HepG2 (cell line): ENCODE data around the gene SNX13. TPM values are rescaled to one million over a fixed set of nuclear protein-coding genes. Genes with fewer than 3 reads are reported as not detected.
A peak's percentile ranks its signal among the peaks of the same experiment; 100 is the strongest.

Experiments used
- CCAR2 ChIP-seq: fragments of 200-400 bp; formaldehyde crosslinking; optimal IDR thresholded peaks from 2 replicates; pipeline ENCODE3; 2018; ENCODE audit warnings: low read depth, mild to moderate bottlenecking, low read length, moderate library complexity
- DPF2 ChIP-seq: sonication (generic); formaldehyde crosslinking; IDR thresholded peaks from 2 replicates; pipeline ENCODE4 v1.4.0; 2020; ENCODE audit warnings: mild to moderate bottlenecking, low read depth, missing genetic modification reagents, borderline replicate concordance
- FOXP4 ChIP-seq: sonication (generic); formaldehyde crosslinking; IDR thresholded peaks from 2 replicates; pipeline ENCODE4 v1.4.0; 2020; ENCODE audit warnings: missing genetic modification reagents
- HBP1 ChIP-seq: IDR thresholded peaks from 2 replicates; pipeline ENCODE4 v1.6.1; 2016; ENCODE audit warnings: low read depth, control low read depth
- JUN ChIP-seq: sonication (generic); formaldehyde crosslinking; IDR thresholded peaks from 2 replicates; pipeline ENCODE4 v1.4.0; 2020; ENCODE audit warnings: mild to moderate bottlenecking, missing genetic modification reagents
- MTA1 ChIP-seq: sonication (generic); formaldehyde crosslinking; IDR thresholded peaks from 2 replicates; pipeline ENCODE4 v1.4.0; 2020; ENCODE audit warnings: missing genetic modification reagents, mild to moderate bottlenecking, borderline replicate concordance
- NKX3-1 ChIP-seq: sonication (generic); formaldehyde crosslinking; IDR thresholded peaks from 2 replicates; pipeline ENCODE4 v1.5.0; 2020; ENCODE audit warnings: missing genetic modification reagents
- NR2F1 ChIP-seq, 2 experiments: fragments of 450-650 bp in 1 of 2; formaldehyde crosslinking in 1 of 2; IDR thresholded peaks; 2 replicates each; pipeline versions ENCODE4 v1.5.0 to v1.6.1; 2016 to 2020; ENCODE audit warnings: mild to moderate bottlenecking in 1 of 2, missing compliant biosample characterization in 1 of 2, missing genetic modification reagents in 1 of 2, moderate library complexity in 1 of 2
- PHF8 ChIP-seq: sonication (generic); formaldehyde crosslinking; IDR thresholded peaks from 2 replicates; pipeline ENCODE4 v1.5.0; 2020; ENCODE audit warnings: missing genetic modification reagents
- PRDM15 ChIP-seq: sonication (generic); formaldehyde crosslinking; IDR thresholded peaks from 2 replicates; pipeline ENCODE4 v1.4.0; 2020; ENCODE audit warnings: missing genetic modification reagents
- RBM22 ChIP-seq: fragments of 200-400 bp; formaldehyde crosslinking; optimal IDR thresholded peaks from 2 replicates; pipeline ENCODE3; 2017; ENCODE audit warnings: mild to moderate bottlenecking, low read length, moderate library complexity
- SMC3 ChIP-seq: IDR thresholded peaks from 2 replicates; pipeline ENCODE4 v1.6.1; 2011; ENCODE audit warnings: low read length, improper control_type of control experiment
- THYN1 ChIP-seq: sonication (generic); formaldehyde crosslinking; IDR thresholded peaks from 2 replicates; pipeline ENCODE4 v1.8.1; 2023; ENCODE audit warnings: low read depth, mild to moderate bottlenecking, moderate library complexity, missing genetic modification reagents, borderline replicate concordance
- TIGD3 ChIP-seq: sonication (generic); formaldehyde crosslinking; IDR thresholded peaks from 2 replicates; pipeline ENCODE4 v1.5.1; 2020; ENCODE audit warnings: mild to moderate bottlenecking, missing genetic modification reagents, borderline replicate concordance
- ZNF224 ChIP-seq: sonication (generic); formaldehyde crosslinking; IDR thresholded peaks from 2 replicates; pipeline ENCODE4 v1.5.0; 2020; ENCODE audit warnings: mild to moderate bottlenecking, missing genetic modification reagents
- ZNF235 ChIP-seq: sonication (generic); formaldehyde crosslinking; IDR thresholded peaks from 2 replicates; pipeline ENCODE4 v1.8.1; 2023; ENCODE audit warnings: mild to moderate bottlenecking, missing genetic modification reagents, borderline replicate concordance
- ZNF563 ChIP-seq: sonication (generic); formaldehyde crosslinking; IDR thresholded peaks from 2 replicates; pipeline ENCODE4 v1.8.0; 2022; ENCODE audit warnings: mild to moderate bottlenecking, moderate library complexity, missing genetic modification reagents
- ZNF703 ChIP-seq: sonication (generic); formaldehyde crosslinking; IDR thresholded peaks from 2 replicates; pipeline ENCODE4 v1.5.1; 2020; ENCODE audit warnings: missing genetic modification reagents, mild to moderate bottlenecking, moderate library complexity, borderline replicate concordance
- ZNF724P ChIP-seq: sonication (generic); formaldehyde crosslinking; IDR thresholded peaks from 2 replicates; pipeline ENCODE4 v1.8.0; 2022; ENCODE audit warnings: missing genetic modification reagents, borderline replicate concordance
- ZNF75D ChIP-seq: sonication (generic); formaldehyde crosslinking; IDR thresholded peaks from 2 replicates; pipeline ENCODE4 v1.8.1; 2023; ENCODE audit warnings: missing genetic modification reagents, mild to moderate bottlenecking, borderline replicate concordance
- ZNF773 ChIP-seq: sonication (generic); formaldehyde crosslinking; IDR thresholded peaks from 2 replicates; pipeline ENCODE4 v1.4.0; 2020; ENCODE audit warnings: missing genetic modification reagents, borderline replicate concordance
- polyA plus RNA-seq, 8 experiments: library from polyadenylated mRNA; depleted of rRNA in 3 of 8; stranded (reverse) in 7 of 8; unstranded in 1 of 8; fragments of >200 nt; fragmentation: Illumina TruSeq in 4 of 8; extraction: Trizol in 4 of 8; gene quantifications; 2 replicates each; pipeline versions ENCODE4 v1.2.1 to v1.2.3, GENCODE V29; 2011 to 2016; ENCODE audit warnings: low read depth in 4 of 8, missing spikeins in 1 of 8, mixed read lengths in 1 of 8; ENCODE audit not compliant: insufficient read depth in 1 of 8
- total RNA-seq, 5 experiments: library from RNA; depleted of rRNA; stranded (reverse); fragments of >200 nt; fragmentation: Illumina TruSeq; extraction: Trizol; gene quantifications; 2 replicates each; pipeline ENCODE4 v1.2.3, GENCODE V29; 2016; ENCODE audit warnings: low read depth in 1 of 5

SNX13 gene
- total and polyA plus RNA-seq, 2 of the 13 experiments (the other 11 are each of a cell fraction or from before 2014, with no cell fraction given), result 14.3 to 32.3 TPM

GRCh38 chr7:17940302-17940883, at the start of gene SNX13 (continued):
- TF ChIP-seq JUN (0 out of 2 replicates have a peak, but pooled peaks have one; percentile 17), ZNF724P (CRISPR knock-in tag) (no peak), ZNF224 (CRISPR knock-in tag) (no peak), PRDM15 (CRISPR knock-in tag) (no peak), THYN1 (CRISPR knock-in tag) (no peak), NR2F1 (CRISPR knock-in tag; IDR thresholded peaks at IDR 0.05) (0 out of 4 replicates have a peak, but pooled peaks of 1 of the 2 experiments have one; percentile 8), CCAR2 (no peak), HBP1 (CRISPR knock-in tag) (no peak), ZNF75D (0 out of 2 replicates have a peak, but pooled peaks have one; percentile 62), ZNF563 (CRISPR knock-in tag) (peak; percentile 80), DPF2 (CRISPR knock-in tag) (no peak), MTA1 (CRISPR knock-in tag) (peak; percentile 43; the same call in 1 of the 2 replicates), ZNF235 (CRISPR knock-in tag) (peak; percentile 85; the same call in 1 of the 2 replicates), FOXP4 (peak; percentile 42; the same call in 1 of the 2 replicates), RBM22 (no peak), TIGD3 (CRISPR knock-in tag) (peak; percentile 67; the same call in 1 of the 2 replicates), NKX3-1 (CRISPR knock-in tag) (peak; percentile 76; the same call in 1 of the 2 replicates), PHF8 (CRISPR knock-in tag) (peak; percentile 93), ZNF703 (peak; percentile 90; the same call in 1 of the 2 replicates), SMC3 (no peak), ZNF773 (no peak)
